ENCODE results near the gene TECPR1. TPM values are rescaled to one million over a fixed set of nuclear protein-coding genes. Genes with fewer than 3 reads are reported as not detected.

Gene TECPR1
- total and polyA plus RNA-seq, 4 donors: 16.7 to 73.6 (median 31.8) TPM

GRCh38 chr7:98228801-98229200 is 23.2 kb downstream of the TECPR1 start:
- Histone ChIP-seq H3K4me3 (no peak overlapping the region), H3K4me1 (ENCODE audit: control insufficient read depth in 5 of 5, insufficient read depth in 5 of 5, low read length in 5 of 5) (peaks cover 0 to 2% (median 0%) of the 10 kb centered on the region in 5 donors), H3K36me3 (ENCODE audit: control insufficient read depth in 4 of 4, insufficient read depth in 4 of 4, low read length in 4 of 4) (peaks cover 0 to 70% (median 5%) of the 10 kb centered on the region in 4 donors), H3K9ac (ENCODE audit: insufficient read depth in 1 of 2, low read length in 2 of 2) (no peak overlapping the region), H3K27me3 (ENCODE audit: control insufficient read depth in 3 of 3, insufficient read depth in 3 of 3, low read length in 2 of 3) (no peaks in the 10 kb centered on the region), H3K27ac (ENCODE audit: low read depth in 1 of 2, low read length in 1 of 2) (no peak overlapping the region), H3K9me3 (ENCODE audit: control insufficient read depth in 4 of 4, insufficient read depth in 3 of 4, low read length in 3 of 4) (no peaks in the 10 kb centered on the region)
- DNase-seq (no peak), ATAC-seq (ENCODE audit: insufficient read depth, low FRiP score) (no peak)
- TF ChIP-seq CTCF (IDR thresholded peaks at IDR 0.05; ENCODE audit: control extremely low read depth, extremely low read depth): no peak
- WGBS, 2 donors: 89 to 95% methylated on average over 16 of the region's 16 CpGs

- no peak for TF ChIP-seq CTCF (IDR thresholded peaks at IDR 0.05; ENCODE audit: control extremely low read depth, extremely low read depth)
- ATAC-seq (ENCODE audit: insufficient read depth, low FRiP score): no peak
- DNase-seq: no peak
- WGBS, 2 donors: 94 to 97% methylated on average over 18 of the region's 18 CpGs
- Histone ChIP-seq H3K9ac (ENCODE audit: insufficient read depth in 1 of 2, low read length in 2 of 2) (no peak overlapping the region), H3K27me3 (ENCODE audit: control insufficient read depth in 3 of 3, insufficient read depth in 3 of 3, low read length in 2 of 3) (no peaks in the 10 kb centered on the region), H3K4me3 (no peak overlapping the region), H3K36me3 (ENCODE audit: control insufficient read depth in 4 of 4, insufficient read depth in 4 of 4, low read length in 4 of 4) (peaks cover 0 to 67% (median 5%) of the 10 kb centered on the region in 4 donors), H3K9me3 (ENCODE audit: control insufficient read depth in 4 of 4, insufficient read depth in 3 of 4, low read length in 3 of 4) (no peaks in the 10 kb centered on the region), H3K4me1 (ENCODE audit: control insufficient read depth in 5 of 5, insufficient read depth in 5 of 5, low read length in 5 of 5) (peaks cover 0 to 6% (median 0%) of the 10 kb centered on the region in 5 donors), H3K27ac (ENCODE audit: low read depth in 1 of 2, low read length in 1 of 2) (no peak overlapping the region)
Observed at GRCh38 chr7:98227939-98228338, 24.1 kb downstream of the TECPR1 start.

GRCh38 chr7:98225913-98226614 is 26.0 kb downstream of the TECPR1 start:
- WGBS, 2 donors: 86 to 91% methylated on average over 16 of the region's 16 CpGs
- ATAC-seq (ENCODE audit: insufficient read depth, low FRiP score) (no peak), DNase-seq (no peak)

More at GRCh38 chr7:98225913-98226614, 26.0 kb downstream of the TECPR1 start:
- Histone ChIP-seq H3K27me3 (ENCODE audit: control insufficient read depth in 3 of 3, insufficient read depth in 3 of 3, low read length in 2 of 3) (no peaks in the 10 kb centered on the region), H3K27ac (ENCODE audit: low read depth in 1 of 2, low read length in 1 of 2) (no peak overlapping the region), H3K36me3 (ENCODE audit: control insufficient read depth in 4 of 4, insufficient read depth in 4 of 4, low read length in 4 of 4) (peaks cover 0 to 68% (median 6%) of the 10 kb centered on the region in 4 donors), H3K9ac (ENCODE audit: insufficient read depth in 1 of 2, low read length in 2 of 2) (no peak overlapping the region), H3K4me1 (ENCODE audit: control insufficient read depth in 5 of 5, insufficient read depth in 5 of 5, low read length in 5 of 5) (peaks cover 0 to 6% (median 0%) of the 10 kb centered on the region in 5 donors), H3K4me3 (no peak overlapping the region), H3K9me3 (ENCODE audit: control insufficient read depth in 4 of 4, insufficient read depth in 3 of 4, low read length in 3 of 4) (no peaks in the 10 kb centered on the region)
- TF ChIP-seq CTCF (IDR thresholded peaks at IDR 0.05; ENCODE audit: control extremely low read depth, extremely low read depth): no peak
